H7 (cell line): Measurements from ENCODE around the gene CACNA2D2. TPM values are rescaled to one million over a fixed set of nuclear protein-coding genes. Genes with fewer than 3 reads are reported as not detected.

Experiments
- DNase-seq: peaks from one replicate; pipeline ENCODE4 v3.0.0; 2012
- H3K27me3 ChIP-seq: 2 replicates; pipeline ENCODE4 v1.6.0; 2011; ENCODE audit warnings: mild to moderate bottlenecking, low read length; ENCODE audit not compliant: control insufficient read depth, insufficient read depth
- H3K36me3 ChIP-seq: replicated peaks from 2 replicates; pipeline ENCODE4 v1.5.1; 2011; ENCODE audit warnings: low read length; ENCODE audit not compliant: control insufficient read depth, insufficient read depth
- H3K4me3 ChIP-seq: 2 replicates; pipeline ENCODE4 v1.5.1; 2011; ENCODE audit warnings: low read depth, mild to moderate bottlenecking, control low read depth, low read length, moderate library complexity; ENCODE audit not compliant: insufficient read depth
- total RNA-seq: library from RNA; depleted of rRNA; stranded (reverse); fragments of >200 nt; shearing (Covaris generic); gene quantifications from 2 replicates; pipeline ENCODE4 v1.2.3, GENCODE V29; 2014

Gene CACNA2D2
- total RNA-seq, 1 experiment from 2014 or later: 5.9 TPM

DNA sequence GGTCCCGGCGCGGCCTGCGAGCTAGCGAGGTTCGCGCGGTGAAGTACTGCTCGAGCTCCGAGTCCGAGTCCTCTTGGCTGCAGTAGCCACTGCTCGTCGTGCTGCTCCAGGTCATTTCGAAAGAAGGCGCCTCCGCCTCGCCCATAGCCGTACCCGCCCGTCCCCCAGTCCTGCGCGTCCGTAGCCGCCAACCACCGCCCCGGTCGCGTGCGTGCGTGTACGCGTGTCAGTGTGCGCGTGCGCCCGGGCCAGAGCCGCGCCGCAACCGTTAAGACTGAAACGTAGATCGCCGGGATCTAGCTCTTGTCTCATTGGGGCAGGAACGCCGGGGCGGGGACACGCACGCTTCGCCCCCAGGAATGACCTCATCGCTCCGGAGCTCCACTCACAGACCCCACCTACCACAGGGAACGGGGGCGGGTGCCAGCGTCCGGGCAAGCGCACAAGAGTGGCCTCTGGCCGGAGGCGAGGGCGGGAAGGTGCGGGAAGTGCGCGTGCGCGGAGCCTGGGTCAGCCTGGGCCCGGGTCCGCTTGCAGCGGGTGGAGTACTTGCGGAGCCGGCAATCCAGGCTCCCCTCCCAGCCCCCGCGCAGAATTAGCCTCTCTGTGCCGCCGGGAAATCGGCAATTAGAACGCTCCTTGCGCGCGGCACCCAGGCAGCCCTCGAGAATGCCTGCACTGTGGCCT, 166.1 kb downstream of the CACNA2D2 start:
- peak; percentile 100 for DNase-seq
- peaks cover 4% of the 10 kb centered on the region for H3K36me3 ChIP-seq
- H3K27me3 ChIP-seq: peaks cover 29% of the 10 kb centered on the region
- peak overlapping the region; percentile 98 for H3K4me3 ChIP-seq

DNA sequence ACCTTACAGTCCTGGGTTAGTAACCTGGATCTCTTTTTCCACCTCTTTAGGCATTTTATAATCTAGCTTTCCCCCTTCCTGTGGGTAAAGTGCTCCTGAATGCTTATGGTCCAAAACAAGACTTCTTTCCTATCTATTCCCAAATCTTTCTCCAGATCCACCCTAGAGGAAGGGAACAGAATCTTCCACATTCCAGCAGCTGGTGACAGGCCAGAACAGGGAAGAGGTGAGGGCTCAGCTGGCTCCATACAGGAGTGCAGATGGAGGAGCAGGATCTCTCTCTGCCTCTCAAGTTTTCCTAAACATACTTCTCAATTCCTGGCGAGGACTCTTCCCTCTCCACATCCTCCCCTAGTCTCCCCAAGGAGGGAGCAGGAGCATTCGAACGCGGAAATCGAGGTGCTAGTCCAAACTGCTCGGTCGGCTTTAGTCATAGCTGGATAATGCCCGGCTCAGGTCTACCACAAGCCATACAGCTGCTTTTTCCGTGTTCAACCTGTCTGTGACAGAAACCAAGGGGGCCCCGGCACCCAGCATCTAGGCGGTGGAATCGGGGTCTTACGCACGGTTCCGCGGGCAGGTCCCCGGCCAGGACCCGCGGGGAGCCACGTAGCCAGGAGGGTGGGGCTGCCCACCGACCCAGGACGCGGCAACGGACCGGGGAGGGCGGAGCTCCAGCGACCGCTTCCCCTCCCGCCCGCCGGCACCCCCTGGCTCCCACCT, 166.8 kb downstream of the CACNA2D2 start:
- Histone ChIP-seq H3K4me3 (peak overlapping the region; percentile 98), H3K27me3 (peaks cover 26% of the 10 kb centered on the region), H3K36me3 (peaks cover 9% of the 10 kb centered on the region)
- peak; percentile 93 for DNase-seq

DNA sequence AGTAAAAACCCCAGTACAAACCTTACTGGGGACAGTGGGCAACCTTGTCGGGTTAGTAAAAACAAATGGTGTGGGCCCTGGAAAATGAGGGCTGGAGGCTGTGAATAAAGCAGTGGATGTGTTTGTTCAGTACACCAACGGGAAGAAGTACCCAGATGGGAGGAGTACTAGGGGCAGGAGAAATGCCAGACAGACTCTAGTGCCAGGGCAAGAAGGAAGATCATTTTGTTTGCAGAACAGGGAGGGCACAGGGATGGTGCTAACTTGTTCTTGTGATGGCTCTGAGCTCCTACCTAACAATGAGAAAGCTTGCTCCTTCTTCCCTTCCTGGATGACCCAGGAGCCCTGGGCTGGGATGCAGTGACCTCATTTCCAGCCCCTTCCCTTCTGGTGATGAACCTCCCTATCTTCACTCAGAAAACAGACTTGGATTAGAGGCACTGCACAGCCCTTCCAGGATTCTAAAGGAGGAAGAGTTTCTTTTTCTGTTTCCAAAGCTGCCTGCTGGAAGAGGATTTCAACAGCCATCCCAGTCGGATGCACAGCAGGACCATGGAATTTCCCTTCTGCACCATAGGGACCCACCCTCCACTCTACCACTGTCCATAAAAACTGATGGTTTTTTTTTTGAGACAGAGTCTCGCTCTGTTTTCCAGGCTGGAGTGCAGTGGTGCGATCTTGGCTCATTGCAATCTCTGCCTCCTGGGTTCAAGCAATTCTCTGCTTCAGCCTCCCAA, 168.9 kb downstream of the CACNA2D2 start:
- Histone ChIP-seq H3K4me3 (no peak overlapping the region), H3K36me3 (peaks cover 25% of the 10 kb centered on the region), H3K27me3 (peaks cover 5% of the 10 kb centered on the region)
- DNase-seq: no peak

DNA sequence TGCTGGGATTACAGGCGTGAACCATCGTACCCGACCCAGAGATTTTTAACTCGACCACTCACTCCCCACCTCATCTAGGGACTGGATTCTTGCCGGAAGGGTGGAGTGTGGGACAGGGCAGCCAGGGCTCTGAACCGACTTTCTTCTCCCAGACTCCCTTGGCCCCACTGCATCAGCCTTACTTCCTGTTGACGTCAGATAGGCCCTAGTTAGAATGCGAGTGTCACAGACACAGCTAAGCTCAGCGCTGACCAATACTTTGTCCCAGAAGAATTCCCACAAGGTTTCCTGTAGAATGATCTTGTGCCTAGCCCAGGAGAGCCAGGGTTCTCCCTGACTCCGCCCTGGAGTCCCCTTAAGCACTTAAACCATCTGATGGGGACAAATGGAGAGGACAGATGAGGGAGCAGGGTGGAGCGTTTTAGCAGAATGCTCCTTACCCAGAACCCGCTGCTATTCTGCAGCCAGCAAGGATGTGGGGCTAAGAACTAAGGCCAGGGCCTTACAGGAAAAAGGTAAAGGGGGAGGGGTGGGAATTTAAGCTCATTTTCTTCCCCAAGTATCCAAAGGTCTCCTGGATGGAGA, 169.6 kb downstream of the CACNA2D2 start:
- no peak for DNase-seq
- H3K27me3 ChIP-seq: peaks cover 3% of the 10 kb centered on the region; the same call in 1 of the 2 replicates
- H3K4me3 ChIP-seq: no peak overlapping the region
- H3K36me3 ChIP-seq: peaks cover 25% of the 10 kb centered on the region

DNA sequence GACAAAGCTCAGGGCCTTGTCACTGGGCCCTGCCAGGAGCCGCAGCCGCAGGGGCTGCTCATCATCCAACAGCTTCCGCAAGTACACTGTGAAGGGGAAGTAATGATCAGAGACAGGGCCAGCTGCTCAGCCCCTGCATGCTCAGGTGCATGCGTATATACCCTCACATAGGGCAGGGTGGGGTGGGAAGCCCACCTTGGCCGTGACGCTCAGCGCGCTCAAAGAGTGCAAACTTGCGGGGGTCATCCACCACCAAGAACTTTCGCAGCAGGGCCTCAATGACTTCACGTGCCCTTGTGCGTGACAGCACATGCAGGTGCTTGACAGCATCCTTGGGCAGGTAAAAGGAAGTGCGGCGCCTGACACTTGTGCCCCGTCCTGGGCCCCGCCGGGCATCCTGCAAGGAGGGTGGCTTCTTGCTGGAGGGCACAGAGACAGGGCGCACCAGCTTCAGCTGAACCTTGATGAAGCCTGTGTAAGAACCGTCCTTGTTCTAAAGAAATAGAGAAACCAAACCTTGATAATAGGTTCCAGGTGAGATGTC, 172.0 kb downstream of the CACNA2D2 start:
- no peak for DNase-seq
- H3K27me3 ChIP-seq: no peaks in the 10 kb centered on the region
- H3K36me3 ChIP-seq: peaks cover 25% of the 10 kb centered on the region
- H3K4me3 ChIP-seq: no peak overlapping the region

DNA sequence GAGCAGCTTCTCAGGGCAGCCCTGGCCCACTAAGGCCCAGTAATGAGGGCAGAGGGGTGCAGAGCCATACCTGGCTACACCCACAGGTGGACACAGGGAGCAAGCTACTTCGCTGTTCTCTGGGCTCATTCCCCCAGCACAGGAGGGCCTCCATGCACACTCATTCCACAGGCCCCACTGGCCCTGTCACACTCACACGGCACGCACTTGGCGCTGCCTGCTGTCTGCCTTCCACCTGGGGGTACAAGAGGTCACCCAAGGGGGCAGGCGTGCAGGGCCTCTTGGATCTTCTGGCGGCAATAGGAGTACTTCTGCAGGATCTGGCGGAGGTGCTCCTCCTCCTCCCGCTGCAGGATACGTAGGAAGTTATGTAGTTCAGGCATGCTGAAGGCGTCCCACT, 173.1 kb downstream of the CACNA2D2 start:
- Histone ChIP-seq H3K4me3 (no peak overlapping the region), H3K27me3 (no peaks in the 10 kb centered on the region), H3K36me3 (peaks cover 27% of the 10 kb centered on the region)
- DNase-seq: no peak

DNA sequence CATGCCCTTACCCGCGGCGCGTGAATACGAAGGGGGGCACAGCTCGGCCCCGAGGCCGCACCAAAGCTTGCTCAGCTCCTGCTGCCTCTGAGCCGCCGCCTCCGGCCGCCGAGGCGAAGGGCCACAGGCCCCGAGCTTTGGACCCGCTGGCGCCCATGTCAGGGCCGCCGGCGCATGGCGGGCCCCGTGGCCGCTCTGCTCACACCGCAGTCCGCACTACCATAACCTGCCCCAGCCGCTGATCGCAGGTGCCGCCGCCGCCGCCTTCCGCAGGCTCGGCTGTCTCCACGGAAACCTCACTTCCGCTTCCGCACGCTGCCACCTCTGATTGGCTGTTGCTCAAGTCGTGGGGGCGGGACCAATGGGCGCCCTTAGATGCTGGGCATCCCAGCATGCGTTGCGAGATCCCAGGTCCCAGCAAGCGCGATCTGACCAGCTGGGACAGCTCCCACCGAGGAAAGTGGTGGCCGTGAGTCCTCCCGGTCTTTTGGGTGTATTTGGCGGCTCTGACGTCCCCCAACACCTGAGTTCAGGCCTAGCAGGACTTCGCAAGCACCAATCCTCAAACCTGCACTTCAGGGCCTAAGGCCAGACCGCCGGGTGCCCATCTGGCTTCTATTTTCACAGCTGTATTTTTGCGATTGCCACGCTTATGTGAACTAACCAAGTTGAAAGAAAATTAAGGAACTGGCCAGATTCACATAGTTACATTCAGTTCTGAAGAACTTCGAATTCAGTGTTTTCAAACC, 175.3 kb downstream of the CACNA2D2 start, which contains the start of gene TUSC2:
Gene TUSC2, minus strand, starts transcription at position 281 of the 749 bp plus-strand sequence. Its CDS starts 124 bp downstream, at position 157.
- H3K36me3 ChIP-seq: peaks cover 26% of the 10 kb centered on the region
- peak within 1 kb of the TSS; percentile 99 for H3K4me3 ChIP-seq
- H3K27me3 ChIP-seq: no peaks in the 10 kb centered on the region
- DNase-seq: peak; percentile 99

DNA sequence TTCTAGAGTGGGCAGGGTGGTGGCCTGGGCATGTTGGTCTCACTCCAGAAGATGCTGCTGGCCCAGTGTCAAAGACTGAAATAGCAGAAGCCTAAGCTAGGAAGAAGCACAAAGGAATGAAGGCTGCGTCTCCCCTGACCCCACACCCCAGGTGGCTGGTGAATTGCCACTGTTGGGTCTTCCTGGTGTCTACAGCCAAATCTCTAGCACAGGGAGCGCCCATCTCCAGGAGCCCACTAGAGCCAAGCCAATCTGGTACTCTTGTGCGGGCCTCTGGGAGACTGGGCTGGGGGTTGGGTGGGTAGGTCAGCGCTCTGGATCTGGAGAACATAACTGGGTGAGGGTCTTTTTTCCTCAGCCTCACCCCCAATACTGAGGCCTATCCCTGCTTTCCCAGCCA, 176.3 kb downstream of the CACNA2D2 start:
- no peak for DNase-seq
- Histone ChIP-seq H3K36me3 (peaks cover 25% of the 10 kb centered on the region), H3K27me3 (no peaks in the 10 kb centered on the region), H3K4me3 (peak overlapping the region; percentile 99)

DNA sequence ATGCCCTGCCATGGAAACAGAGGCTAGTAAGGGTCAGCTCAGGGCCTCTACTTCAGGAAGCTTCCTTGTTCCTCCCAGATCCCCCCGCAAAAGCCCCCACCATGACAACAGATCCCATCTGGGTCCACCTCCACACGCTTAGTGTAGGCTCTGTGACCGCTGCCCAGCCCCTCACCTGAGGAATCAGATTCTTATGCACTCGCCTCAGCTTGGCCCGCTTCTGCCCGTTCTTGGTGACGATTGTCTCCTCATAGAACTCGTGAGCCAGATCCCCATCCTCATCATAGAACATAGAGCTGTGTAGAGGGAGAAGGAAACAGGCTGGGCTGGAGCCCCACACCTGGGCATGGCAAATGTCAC, 177.3 kb downstream of the CACNA2D2 start:
- no peak for DNase-seq
- Histone ChIP-seq H3K27me3 (no peaks in the 10 kb centered on the region), H3K36me3 (peaks cover 17% of the 10 kb centered on the region), H3K4me3 (no peak overlapping the region)

DNA sequence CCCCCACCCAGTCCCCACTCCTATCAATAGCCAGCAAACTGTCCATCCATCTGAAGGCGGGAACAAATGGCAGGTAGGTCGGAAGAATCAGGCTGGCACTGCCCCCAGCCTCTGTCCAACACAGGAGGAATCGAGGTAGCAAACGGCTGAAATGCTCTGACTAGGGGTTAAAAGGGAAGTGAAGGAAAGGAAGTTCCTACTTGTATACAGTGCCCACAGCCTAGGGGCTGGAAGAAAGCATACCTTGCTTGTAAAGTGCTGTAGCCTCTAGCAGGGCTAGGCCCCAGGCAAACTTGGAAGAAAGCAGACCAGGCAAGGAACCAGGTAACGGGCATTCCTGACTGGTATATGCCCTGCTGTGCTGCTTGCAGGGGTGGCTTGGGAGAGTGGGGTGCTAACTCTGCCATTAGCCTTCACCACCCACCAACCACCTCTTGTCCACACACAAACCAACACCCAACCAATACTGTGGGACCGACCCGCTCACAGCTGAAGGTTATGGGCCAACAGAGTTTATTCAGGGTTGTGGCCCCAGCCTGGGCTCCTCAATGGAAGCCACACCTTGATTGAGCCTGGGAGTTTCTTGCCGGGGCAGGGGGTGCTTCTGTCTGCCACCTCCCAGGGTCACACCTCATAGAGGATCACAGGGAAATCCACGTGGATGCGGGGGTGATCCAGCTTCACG, 177.8 kb downstream of the CACNA2D2 start:
- no peak for DNase-seq
- Histone ChIP-seq H3K27me3 (no peaks in the 10 kb centered on the region), H3K36me3 (peaks cover 12% of the 10 kb centered on the region), H3K4me3 (no peak overlapping the region)

DNA sequence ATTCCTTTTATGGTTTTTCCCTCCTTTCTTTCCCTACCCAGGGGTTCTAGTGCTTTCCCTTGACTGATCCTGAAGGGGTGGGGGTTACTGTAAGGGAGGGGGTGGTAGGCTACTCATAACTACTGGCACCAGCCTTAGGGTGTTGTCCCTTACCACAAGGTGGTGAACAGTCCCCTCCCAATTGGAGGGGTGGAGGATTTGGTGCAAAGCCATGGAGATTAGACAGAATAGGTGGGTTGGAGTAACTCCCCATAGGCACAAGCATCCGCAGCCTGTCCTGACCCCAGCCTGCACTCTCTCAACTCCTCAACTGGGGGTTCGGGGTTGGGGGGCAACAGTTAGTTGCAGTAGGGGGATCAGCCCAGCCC, 178.3 kb downstream of the CACNA2D2 start:
- Histone ChIP-seq H3K4me3 (no peak overlapping the region), H3K36me3 (peaks cover 8% of the 10 kb centered on the region), H3K27me3 (no peaks in the 10 kb centered on the region)
- DNase-seq: no peak

DNA sequence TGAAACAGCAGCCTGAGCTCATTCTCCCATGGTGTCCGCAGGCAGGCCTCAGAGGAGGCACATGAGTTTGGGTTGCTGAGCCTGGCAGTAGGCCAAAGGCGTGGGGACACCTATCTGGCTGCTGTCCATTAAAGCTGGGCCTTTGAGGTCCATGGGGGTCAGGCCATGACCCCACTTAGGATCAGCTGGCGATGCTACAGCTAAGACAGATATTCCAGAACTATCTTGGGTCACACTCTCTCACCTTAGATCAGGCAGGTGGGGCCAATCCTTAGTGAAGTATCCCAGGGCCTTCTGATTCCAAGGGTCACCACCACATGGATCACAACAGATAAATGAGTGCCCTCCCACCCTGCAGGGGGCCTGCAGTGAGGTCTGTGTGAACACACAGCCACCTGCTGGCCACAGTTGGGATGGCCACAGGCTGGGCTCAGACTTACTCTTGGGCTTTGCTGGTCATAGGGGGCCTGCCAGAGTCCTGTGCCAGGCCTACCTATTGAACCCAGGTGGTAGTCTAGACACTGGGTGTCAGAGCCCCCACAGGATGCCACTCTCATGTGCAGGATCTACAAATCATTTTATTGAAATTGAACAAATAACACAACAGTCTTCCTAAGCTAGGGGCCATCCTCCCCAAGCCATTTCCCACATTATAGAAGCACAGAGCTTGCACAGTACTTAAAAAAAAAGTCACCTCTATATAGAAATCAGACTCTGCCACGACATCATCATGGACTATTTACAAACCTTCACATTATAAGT, 178.9 kb downstream of the CACNA2D2 start:
- Histone ChIP-seq H3K4me3 (no peak overlapping the region), H3K27me3 (no peaks in the 10 kb centered on the region), H3K36me3 (peaks cover 8% of the 10 kb centered on the region)
- peak; percentile 92 for DNase-seq
